HG02610 (cell line): Measurements from ENCODE around the gene BIRC3.
"Not testable (repeated sequence)": the region's sequence is repeated elsewhere in the genome, so short reads cannot be mapped to it uniquely, and the experiment has no call there.

Experiments
- ATAC-seq: cut with Tn5 transposase; IDR thresholded peaks from one replicate; pipeline ENCODE4 v1.9.1; 2021; ENCODE audit warnings: mild to moderate bottlenecking, moderate library complexity; ENCODE audit not compliant: unreplicated experiment

The BIRC3 gene

GRCh38 chr11:102320679-102321078, 3.4 kb downstream of the BIRC3 start:
- no peak for ATAC-seq

GRCh38 chr11:102322560-102322959, 5.3 kb downstream of the BIRC3 start:
- ATAC-seq: no peak

GRCh38 chr11:102323542-102324251, 6.4 kb downstream of the BIRC3 start:
- ATAC-seq: no peak

GRCh38 chr11:102325088-102325487, 7.8 kb downstream of the BIRC3 start:
- no peak for ATAC-seq

- no peak for ATAC-seq
These were observed 11.5 kb downstream of the BIRC3 start for GRCh38 chr11:102328748-102329147.

GRCh38 chr11:102330231-102330630, 12.9 kb downstream of the BIRC3 start:
- ATAC-seq: no peak

- ATAC-seq: no peak
These were observed 14.1 kb downstream of the BIRC3 start for GRCh38 chr11:102331341-102331740.

- ATAC-seq: no peak
These were observed 15.3 kb downstream of the BIRC3 start for GRCh38 chr11:102332611-102332994.

GRCh38 chr11:102338479-102339010, 21.3 kb downstream of the BIRC3 start:
- ATAC-seq: no peak

- not testable (repeated sequence) for ATAC-seq
These were observed 24.0 kb downstream of the BIRC3 start for GRCh38 chr11:102341311-102341710.

- ATAC-seq: no peak
These were observed 24.6 kb downstream of the BIRC3 start for GRCh38 chr11:102341844-102342318.

GRCh38 chr11:102343809-102344208, 26.5 kb downstream of the BIRC3 start:
- ATAC-seq: no peak

GRCh38 chr11:102345904-102346303, 28.6 kb downstream of the BIRC3 start:
- ATAC-seq: peak; percentile 41

GRCh38 chr11:102346456-102346747, 29.1 kb downstream of the BIRC3 start:
- ATAC-seq: no peak

GRCh38 chr11:102346748-102347461, 29.6 kb downstream of the BIRC3 start, which contains the start of gene BIRC2:
Gene BIRC2, plus strand, starts transcription at chr11:102347214. Its CDS starts 2,641 bp downstream, at chr11:102349855.
- ATAC-seq: peak; percentile 79

- peak; percentile 7 for ATAC-seq
These were observed 30.4 kb downstream of the BIRC3 start for GRCh38 chr11:102347462-102348370.

- ATAC-seq: no peak
These were observed 39.8 kb downstream of the BIRC3 start for GRCh38 chr11:102357116-102357515.

- ATAC-seq: no peak
These were observed 42.1 kb downstream of the BIRC3 start for GRCh38 chr11:102359372-102359771.

- no peak for ATAC-seq
These were observed 43.4 kb downstream of the BIRC3 start for GRCh38 chr11:102360681-102361080.

- peak; percentile 85 for ATAC-seq
These were observed 44.1 kb downstream of the BIRC3 start for GRCh38 chr11:102361086-102362031.
